Epithelial cell of esophagus (primary cell): ENCODE data around the gene ENPP1.

Experiments
- DNase-seq: peaks from one replicate; pipeline ENCODE4 v3.0.0; 2010; ENCODE audit warnings: low read depth
- H3K4me3 ChIP-seq: 2 replicates; pipeline ENCODE4 v1.5.1; 2011; ENCODE audit warnings: mild to moderate bottlenecking, low read length, control low read depth
- CTCF ChIP-seq: IDR thresholded peaks from 2 replicates; pipeline ENCODE4 v1.5.1; 2011; ENCODE audit warnings: low read depth, mild to moderate bottlenecking, low read length, control low read depth, inconsistent platforms; ENCODE audit not compliant: insufficient read depth; ENCODE audit errors: missing control alignments

Gene ENPP1

GRCh38 chr6:131770776-131771175, 37.0 kb upstream of the ENPP1 start:
- no peak overlapping the region for H3K4me3 ChIP-seq
- no peak for DNase-seq
- no peak for TF ChIP-seq CTCF

- H3K4me3 ChIP-seq, result no peak overlapping the region
- DNase-seq, result no peak
- no peak for TF ChIP-seq CTCF
Measured at GRCh38 chr6:131773284-131773950, 34.4 kb upstream of the ENPP1 start.

GRCh38 chr6:131775886-131776285, 31.9 kb upstream of the ENPP1 start:
- no peak for TF ChIP-seq CTCF
- DNase-seq, result no peak
- no peak overlapping the region for H3K4me3 ChIP-seq

GRCh38 chr6:131776985-131777384, 30.8 kb upstream of the ENPP1 start:
- no peak for DNase-seq
- TF ChIP-seq CTCF, result no peak

GRCh38 chr6:131778169-131778568, 29.7 kb upstream of the ENPP1 start:
- TF ChIP-seq CTCF, result no peak
- H3K4me3 ChIP-seq, result no peak overlapping the region
- no peak for DNase-seq

More at GRCh38 chr6:131776985-131777384, 30.8 kb upstream of the ENPP1 start:
- no peak overlapping the region for H3K4me3 ChIP-seq

GRCh38 chr6:131779304-131779703, 28.5 kb upstream of the ENPP1 start:
- H3K4me3 ChIP-seq, result no peak overlapping the region
- no peak for DNase-seq
- TF ChIP-seq CTCF, result no peak

GRCh38 chr6:131780600-131780999, 27.2 kb upstream of the ENPP1 start:
- DNase-seq, result no peak
- no peak for TF ChIP-seq CTCF
- no peak overlapping the region for H3K4me3 ChIP-seq
